ENCODE data around the gene PUS1. TPM values are rescaled to one million over a fixed set of nuclear protein-coding genes. Genes with fewer than 3 reads are reported as not detected.
A peak's percentile ranks its signal among the peaks of the same experiment; 100 is the strongest.

The PUS1 gene
- total RNA-seq, 2 experiments from 2014 or later = 43.5 to 78.3 TPM

GRCh38 chr12:131980263-131980662, 51.2 kb downstream of the PUS1 start:
- H3K4me3 ChIP-seq (ENCODE audit: low read depth, low read length, poor library complexity, severe bottlenecking) = no peak overlapping the region
- TF ChIP-seq CTCF (conservative IDR thresholded peaks at IDR 0.05; ENCODE audit: low read length) (peak; percentile 47; the same call in 1 of the 2 replicates), EZH2phosphoT487 (IDR thresholded peaks at IDR 0.05; ENCODE audit: borderline replicate concordance, low read depth, low read length) (no peak)
- ChIA-PET POLR2A (no interaction called here), CTCF (ENCODE audit: unreplicated experiment) (interaction anchor here (0.6 kb wide), 1 partner anchor 144 kb away, joined by 3 read pairs; no protein-coding TSS in a partner anchor)
- H4K20me1 ChIP-seq (ENCODE audit: insufficient read depth, low read length) = no peaks in the 10 kb centered on the region; the same call in 1 of the 2 replicates
- DNase-seq (ENCODE audit: low spot score) = peak; percentile 7
- peaks cover 60% of the 10 kb centered on the region for H3K36me3 ChIP-seq (ENCODE audit: insufficient read depth, low read length)
- no peak overlapping the region for H3K27ac ChIP-seq (ENCODE audit: low read depth, low read length, poor library complexity, severe bottlenecking)
- peaks cover 29% of the 10 kb centered on the region for H3K79me2 ChIP-seq (ENCODE audit: insufficient read depth, low read depth, low read length)
- no TSS peak for BruUV-seq (replicated peaks)
- no peak overlapping the region for H2AFZ ChIP-seq (ENCODE audit: low read length)
- no peak overlapping the region for H3K4me2 ChIP-seq (ENCODE audit: low read length)
- no peaks in the 10 kb centered on the region for H3K9me2 ChIP-seq (ENCODE audit: insufficient read depth, low read length)
- intact Hi-C loops (cut with micrococcal nuclease; ENCODE audit: unreplicated experiment) = no loop called here
- no peaks in the 10 kb centered on the region for H3K9me3 ChIP-seq (ENCODE audit: low read length)
- no peaks in the 10 kb centered on the region for H3K4me1 ChIP-seq (ENCODE audit: insufficient read depth, low read length, poor library complexity, severe bottlenecking)

DNA sequence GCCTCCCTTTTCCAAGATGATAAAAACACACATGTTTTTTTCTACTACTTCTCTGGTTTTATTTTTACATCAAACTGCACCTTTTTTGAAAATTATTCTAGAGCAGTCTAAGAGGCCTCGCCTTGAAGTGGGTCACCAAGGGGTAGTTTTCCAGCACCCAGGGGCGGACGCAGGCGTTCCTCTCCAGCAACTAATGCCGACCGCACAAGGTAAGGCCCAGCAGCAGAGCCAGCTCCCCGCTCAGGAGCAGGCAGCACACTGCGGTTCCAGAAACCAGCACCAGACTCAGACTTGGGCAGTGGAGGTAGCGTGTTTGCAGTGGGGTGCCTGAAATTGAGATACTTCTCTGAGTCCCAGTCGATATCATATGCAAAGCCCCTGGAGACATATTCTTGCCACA, 52.3 kb downstream of the PUS1 start:
- no peak overlapping the region for H3K4me3 ChIP-seq (ENCODE audit: low read depth, low read length, poor library complexity, severe bottlenecking)
- no peak overlapping the region for H3K4me2 ChIP-seq (ENCODE audit: low read length)
- DNase-seq (ENCODE audit: low spot score) = no peak
- H4K20me1 ChIP-seq (ENCODE audit: insufficient read depth, low read length) = no peaks in the 10 kb centered on the region
- H3K36me3 ChIP-seq (ENCODE audit: insufficient read depth, low read length) = peaks cover 66% of the 10 kb centered on the region
- ChIA-PET POLR2A (no interaction called here), CTCF (ENCODE audit: unreplicated experiment) (no interaction called here)
- no peaks in the 10 kb centered on the region for H3K9me2 ChIP-seq (ENCODE audit: insufficient read depth, low read length)
- H3K79me2 ChIP-seq (ENCODE audit: insufficient read depth, low read depth, low read length) = peaks cover 19% of the 10 kb centered on the region; the same call in 1 of the 2 replicates
- H2AFZ ChIP-seq (ENCODE audit: low read length) = no peak overlapping the region
- H3K4me1 ChIP-seq (ENCODE audit: insufficient read depth, low read length, poor library complexity, severe bottlenecking) = no peaks in the 10 kb centered on the region
- BruUV-seq (replicated peaks) = no TSS peak
- no peaks in the 10 kb centered on the region for H3K9me3 ChIP-seq (ENCODE audit: low read length)
- TF ChIP-seq EZH2phosphoT487 (IDR thresholded peaks at IDR 0.05; ENCODE audit: borderline replicate concordance, low read depth, low read length) (no peak), CTCF (conservative IDR thresholded peaks at IDR 0.05; ENCODE audit: low read length) (no peak)
- intact Hi-C loops (cut with micrococcal nuclease; ENCODE audit: unreplicated experiment) = no loop called here
- H3K27ac ChIP-seq (ENCODE audit: low read depth, low read length, poor library complexity, severe bottlenecking) = no peak overlapping the region

GRCh38 chr12:131982041-131982440, 53.0 kb downstream of the PUS1 start:
- peaks cover 13% of the 10 kb centered on the region; the same call in 1 of the 2 replicates for H3K79me2 ChIP-seq (ENCODE audit: insufficient read depth, low read depth, low read length)

More at GRCh38 chr12:131982041-131982440, 53.0 kb downstream of the PUS1 start:
- Histone ChIP-seq H2AFZ (ENCODE audit: low read length) (no peak overlapping the region), H3K27ac (ENCODE audit: low read depth, low read length, poor library complexity, severe bottlenecking) (no peak overlapping the region), H4K20me1 (ENCODE audit: insufficient read depth, low read length) (no peaks in the 10 kb centered on the region), H3K36me3 (ENCODE audit: insufficient read depth, low read length) (peaks cover 72% of the 10 kb centered on the region), H3K4me1 (ENCODE audit: insufficient read depth, low read length, poor library complexity, severe bottlenecking) (no peaks in the 10 kb centered on the region), H3K9me3 (ENCODE audit: low read length) (no peaks in the 10 kb centered on the region), H3K9me2 (ENCODE audit: insufficient read depth, low read length) (no peaks in the 10 kb centered on the region), H3K4me2 (ENCODE audit: low read length) (no peak overlapping the region), H3K4me3 (ENCODE audit: low read depth, low read length, poor library complexity, severe bottlenecking) (no peak overlapping the region)
- BruUV-seq (replicated peaks) = no TSS peak
- DNase-seq (ENCODE audit: low spot score) = no peak
- intact Hi-C loops (cut with micrococcal nuclease; ENCODE audit: unreplicated experiment) = no loop called here
- no peak for TF ChIP-seq CTCF (conservative IDR thresholded peaks at IDR 0.05; ENCODE audit: low read length)
- TF ChIP-seq EZH2phosphoT487 (IDR thresholded peaks at IDR 0.05; ENCODE audit: borderline replicate concordance, low read depth, low read length) = no peak
- CTCF ChIA-PET (ENCODE audit: unreplicated experiment) = no interaction called here
- POLR2A ChIA-PET = interaction anchor here (0.7 kb wide), 1 partner anchor 194 kb away, joined by 3 read pairs; no protein-coding TSS in a partner anchor
